Transverse colon (tissue), 4 donors: ENCODE measurements around the gene ZNF777. TPM values are rescaled to one million over a fixed set of nuclear protein-coding genes. Genes with fewer than 3 reads are reported as not detected.

Experiments
- DNase-seq: peaks from one replicate; pipeline ENCODE4 v3.0.0-alpha.2; 2019
- H3K27ac ChIP-seq, 4 donors: fragments of 200-600 bp; sonication (generic); 2 replicates each; pipeline ENCODE4 v1.5.1; 2016 to 2018; ENCODE audit warnings: inconsistent platforms in 4 of 4
- H3K27me3 ChIP-seq: fragments of 200-600 bp; sonication (generic); 2 replicates; pipeline ENCODE4 v1.5.1; 2017; ENCODE audit warnings: inconsistent platforms
- H3K36me3 ChIP-seq, 4 donors: fragments of 200-600 bp; sonication (generic); 2 replicates each; pipeline ENCODE4 v1.5.1; 2017 to 2019; ENCODE audit warnings: inconsistent platforms in 4 of 4
- H3K4me1 ChIP-seq, 4 donors: fragments of 200-600 bp; sonication (generic); 2 replicates each; pipeline ENCODE4 v1.5.1; 2017 to 2020; ENCODE audit warnings: inconsistent platforms in 4 of 4
- H3K4me3 ChIP-seq, 4 donors: fragments of 200-600 bp; sonication (generic); 1 replicate in 1 of 4; 2 replicates in 3 of 4; pipeline versions ENCODE4 v1.5.1 to v1.6.1; 2017 to 2019; ENCODE audit warnings: inconsistent platforms in 4 of 4
- H3K9me3 ChIP-seq, 2 donors: fragments of 200-600 bp; sonication (generic); 2 replicates each; pipeline ENCODE4 v1.5.1; 2017 to 2019; ENCODE audit warnings: inconsistent platforms in 2 of 2
- EP300 ChIP-seq: sonication (generic); formaldehyde crosslinking; IDR thresholded peaks from one replicate; pipeline ENCODE4 v1.6.1; 2017; ENCODE audit warnings: antibody characterized with exemption, low read depth
- POLR2A ChIP-seq: fragments of 450-650 bp; IDR thresholded peaks from one replicate; pipeline ENCODE4 v1.6.1; 2016; ENCODE audit warnings: antibody characterized with exemption, mild to moderate bottlenecking, moderate library complexity
- POLR2AphosphoS5 ChIP-seq, 3 donors: sonication (generic); formaldehyde crosslinking; IDR thresholded peaks; one replicate each; pipeline ENCODE4 v1.6.1; 2016; ENCODE audit warnings: antibody characterized with exemption in 3 of 3
- WGBS, 2 donors: methylation state at CpG; one replicate each; pipeline ENCODE4 v1.1.5; 2018; ENCODE audit warnings: low coverage in 1 of 2; 5-methylcytosine and 5-hydroxymethylcytosine counted together
- in situ Hi-C, 4 donors: fragments of 200-750 bp; cut with MboI; loops; one replicate each; pipeline versions ENCODE4 v1.15.0 to v1.15.1; 2017; ENCODE audit warnings: low sequenced_read_pairs in 3 of 4, low pct_ligation_motif_present in 1 of 4, low pct_unique_long_range_greater_than_20kb in 1 of 4
- intact Hi-C: fragments of 100-400 bp; cut with DNase I; formaldehyde crosslinking; loops from one replicate; pipeline ENCODE4 v1.15.1; 2023; ENCODE audit warnings: low total_unique reads
- total RNA-seq, 4 donors: library from RNA; depleted of rRNA; stranded (reverse); fragments of >200 nt; gene quantifications; one replicate each; pipeline ENCODE4 v1.1.0, GENCODE V29; 2016
- TF ChIP-seq, protein P1 (sequence below), 5 experiments: fragments of 200-600 bp in 3 of 5; fragments of 450-650 bp in 2 of 5; sonication (generic) in 3 of 5; IDR thresholded peaks; 1 replicate in 2 of 5; 2 replicates in 3 of 5; pipeline ENCODE4 v1.5.1; 2016 to 2017; ENCODE audit warnings: antibody characterized with exemption in 5 of 5, inconsistent platforms in 3 of 5, mild to moderate bottlenecking in 2 of 5, moderate library complexity in 1 of 5

The ZNF777 gene
- total RNA-seq, 4 donors from 2014 or later, result 7.8 to 58.9 (median 14.2) TPM

DNA sequence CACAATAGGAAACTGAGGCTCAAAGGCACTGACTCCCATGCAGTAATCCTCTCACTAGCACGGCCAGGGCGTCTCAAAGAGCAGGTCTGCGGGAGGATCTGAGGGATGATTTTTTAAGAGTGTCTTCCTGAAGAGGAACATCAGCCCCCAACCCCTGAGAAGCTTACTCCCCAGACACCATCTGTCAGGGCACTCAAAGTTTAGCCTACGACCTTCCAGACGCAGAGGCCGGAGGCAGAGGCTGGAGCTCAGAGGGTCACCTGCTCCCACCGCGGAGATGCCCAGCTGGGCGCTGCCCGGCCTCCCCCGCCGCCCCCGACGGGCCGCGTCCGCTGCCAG, 1.7 kb downstream of the ZNF777 start:
- in situ Hi-C loops, result no loop called here
- TF ChIP-seq EP300, result no peak
- TF ChIP-seq POLR2A, result no peak
- TF ChIP-seq, protein P1, sequence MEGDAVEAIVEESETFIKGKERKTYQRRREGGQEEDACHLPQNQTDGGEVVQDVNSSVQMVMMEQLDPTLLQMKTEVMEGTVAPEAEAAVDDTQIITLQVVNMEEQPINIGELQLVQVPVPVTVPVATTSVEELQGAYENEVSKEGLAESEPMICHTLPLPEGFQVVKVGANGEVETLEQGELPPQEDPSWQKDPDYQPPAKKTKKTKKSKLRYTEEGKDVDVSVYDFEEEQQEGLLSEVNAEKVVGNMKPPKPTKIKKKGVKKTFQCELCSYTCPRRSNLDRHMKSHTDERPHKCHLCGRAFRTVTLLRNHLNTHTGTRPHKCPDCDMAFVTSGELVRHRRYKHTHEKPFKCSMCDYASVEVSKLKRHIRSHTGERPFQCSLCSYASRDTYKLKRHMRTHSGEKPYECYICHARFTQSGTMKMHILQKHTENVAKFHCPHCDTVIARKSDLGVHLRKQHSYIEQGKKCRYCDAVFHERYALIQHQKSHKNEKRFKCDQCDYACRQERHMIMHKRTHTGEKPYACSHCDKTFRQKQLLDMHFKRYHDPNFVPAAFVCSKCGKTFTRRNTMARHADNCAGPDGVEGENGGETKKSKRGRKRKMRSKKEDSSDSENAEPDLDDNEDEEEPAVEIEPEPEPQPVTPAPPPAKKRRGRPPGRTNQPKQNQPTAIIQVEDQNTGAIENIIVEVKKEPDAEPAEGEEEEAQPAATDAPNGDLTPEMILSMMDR (IDR thresholded peaks at IDR 0.05), result no peak
- TF ChIP-seq POLR2AphosphoS5 (IDR thresholded peaks at IDR 0.05), result no peak

DNA sequence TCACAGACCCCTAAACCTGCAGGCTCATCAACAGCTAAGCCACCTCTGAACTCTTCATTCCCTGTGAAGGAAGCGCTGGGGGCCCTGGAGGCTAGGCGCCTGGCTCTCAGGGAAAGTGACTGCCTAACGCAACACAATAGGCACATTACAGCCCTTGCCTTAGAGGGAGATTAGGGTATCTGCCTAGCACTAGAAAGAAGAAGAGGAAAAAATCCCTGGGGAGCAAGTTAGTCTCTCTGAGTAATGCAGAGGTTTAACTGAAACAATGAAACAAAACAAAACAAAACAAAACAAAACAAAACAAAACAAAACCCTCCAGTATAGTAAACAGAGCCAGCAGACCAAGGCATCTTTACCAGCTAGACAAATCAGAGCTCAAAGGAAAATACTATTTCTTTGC, 2.6 kb downstream of the ZNF777 start:
- no peak overlapping the region for H3K4me3 ChIP-seq
- 94% methylated on average over 3 of the region's 3 CpGs; no CpG with 5 or more reads in 1 of the 2 donors for WGBS, 2 donors
- no peaks in the 10 kb centered on the region for H3K9me3 ChIP-seq
- no peak for TF ChIP-seq POLR2A
- TF ChIP-seq EP300, result no peak
- TF ChIP-seq, protein P1 (IDR thresholded peaks at IDR 0.05), result no peak
- no peak for TF ChIP-seq POLR2AphosphoS5 (IDR thresholded peaks at IDR 0.05)
- H3K27ac ChIP-seq, result no peak overlapping the region
- in situ Hi-C loops, result no loop called here
- intact Hi-C loops, result no loop called here
- H3K27me3 ChIP-seq, result no peaks in the 10 kb centered on the region
- peaks cover 0 to 24% (median 6%) of the 10 kb centered on the region in 4 donors for H3K36me3 ChIP-seq
- no peak for DNase-seq
- peaks cover 8 to 24% (median 15%) of the 10 kb centered on the region in 4 donors for H3K4me1 ChIP-seq

More for the DNA sequence above, 1.7 kb downstream of the ZNF777 start:
- 34% methylated on average over 10 of the region's 17 CpGs; no CpG with 5 or more reads in 1 of the 2 donors for WGBS, 2 donors
- Histone ChIP-seq H3K27ac (peak overlapping the region in 1 of 4 donors; percentile 47), H3K4me1 (peaks cover 8 to 24% (median 15%) of the 10 kb centered on the region in 4 donors), H3K36me3 (peaks cover 0 to 16% (median 6%) of the 10 kb centered on the region in 4 donors), H3K27me3 (peaks cover under 1% of the 10 kb centered on the region), H3K4me3 (peak overlapping the region; percentile 27 to 95 (median 76)), H3K9me3 (no peaks in the 10 kb centered on the region)
- no peak for DNase-seq
- intact Hi-C loops, result no loop called here

DNA sequence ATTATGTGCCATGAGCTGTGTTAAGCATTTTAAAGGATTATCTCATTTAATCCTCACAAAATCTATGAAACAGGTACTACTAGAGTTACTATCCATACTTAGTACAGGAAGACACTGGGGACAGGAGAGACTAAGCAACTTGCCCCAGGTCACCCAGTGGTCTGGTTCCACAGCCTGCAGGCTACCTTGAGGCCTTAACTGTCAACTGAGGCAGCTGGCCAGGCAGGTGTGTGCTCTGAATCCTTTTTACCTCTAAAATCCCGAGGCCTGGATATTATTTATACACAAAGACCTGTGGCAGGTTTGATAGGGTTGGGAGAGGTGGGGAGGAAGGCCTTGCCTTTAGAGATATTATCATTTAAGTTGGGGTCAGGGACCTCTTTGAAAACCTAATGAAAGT, 3.1 kb downstream of the ZNF777 start:
- no peak overlapping the region for H3K27ac ChIP-seq
- in situ Hi-C loops (no loop called here), intact Hi-C loops (no loop called here)
- no peak for DNase-seq
- H3K4me1 ChIP-seq, result peaks cover 8 to 24% (median 15%) of the 10 kb centered on the region in 4 donors
- WGBS, 2 donors, result 69% methylated on average over 1 of the region's 1 CpG; no CpG with 5 or more reads in 1 of the 2 donors
- H3K27me3 ChIP-seq, result no peaks in the 10 kb centered on the region
- TF ChIP-seq, protein P1 (IDR thresholded peaks at IDR 0.05), result no peak
- TF ChIP-seq POLR2A (no peak), POLR2AphosphoS5 (IDR thresholded peaks at IDR 0.05) (no peak), EP300 (no peak)
- H3K9me3 ChIP-seq, result no peaks in the 10 kb centered on the region
- H3K36me3 ChIP-seq, result peaks cover 0 to 24% (median 6%) of the 10 kb centered on the region in 4 donors
- H3K4me3 ChIP-seq, result no peak overlapping the region

DNA sequence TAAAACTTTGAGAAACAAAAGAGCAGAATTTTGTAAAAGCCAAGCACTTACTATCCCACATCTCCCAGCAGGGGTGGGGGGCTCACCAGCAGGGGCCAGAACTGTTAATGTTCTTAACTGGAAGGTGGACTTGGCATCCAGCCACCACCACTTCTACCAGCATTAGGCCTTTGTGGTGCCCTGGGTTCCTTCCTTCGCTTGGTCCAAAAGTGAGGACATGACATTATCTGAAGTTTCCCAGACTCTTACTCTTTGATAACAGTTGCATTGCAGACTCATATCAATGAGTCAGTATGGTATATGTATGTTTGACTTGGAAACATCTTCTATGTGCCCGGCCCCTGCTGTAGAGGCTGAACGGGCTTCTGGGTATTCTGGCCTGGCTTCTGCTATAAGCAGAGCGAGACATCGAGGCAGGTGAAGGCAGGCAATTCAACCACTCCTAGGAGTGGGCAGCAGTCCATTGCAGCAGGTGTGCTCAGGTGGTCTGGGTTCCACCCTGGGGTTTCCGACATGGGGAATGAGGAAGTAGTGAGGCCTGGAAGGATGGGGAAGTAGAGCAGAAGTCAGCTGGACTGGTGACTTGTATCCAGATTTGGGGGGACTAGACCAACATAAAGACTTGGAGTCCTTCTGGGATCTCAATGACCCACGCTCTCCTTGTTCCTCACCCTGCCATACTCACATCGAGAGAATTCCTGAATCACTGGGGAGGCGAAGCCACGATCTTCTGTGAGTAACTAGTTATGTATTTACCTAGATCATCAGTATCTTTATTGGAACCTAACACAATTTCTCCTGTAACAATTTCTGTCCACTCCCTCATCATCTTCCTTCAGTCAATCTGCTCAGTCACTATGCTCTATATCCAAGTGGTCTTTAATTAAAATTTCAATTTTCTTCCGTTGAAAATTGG, 4.1 kb downstream of the ZNF777 start:
- Histone ChIP-seq H3K4me3 (no peak overlapping the region), H3K4me1 (peaks cover 8 to 24% (median 15%) of the 10 kb centered on the region in 4 donors), H3K9me3 (no peaks in the 10 kb centered on the region), H3K27me3 (no peaks in the 10 kb centered on the region), H3K27ac (no peak overlapping the region), H3K36me3 (peaks cover 0 to 24% (median 6%) of the 10 kb centered on the region in 4 donors)
- in situ Hi-C loops (no loop called here), intact Hi-C loops (no loop called here)
- DNase-seq, result no peak
- 81 to 90% methylated on average over 8 to 11 of the region's 11 CpGs for WGBS, 2 donors
- TF ChIP-seq POLR2AphosphoS5 (IDR thresholded peaks at IDR 0.05) (no peak), EP300 (no peak), POLR2A (no peak)
- TF ChIP-seq, protein P1 (IDR thresholded peaks at IDR 0.05), result no peak
